ENCODE results near the gene ALG1. TPM values are rescaled to one million over a fixed set of nuclear protein-coding genes. Genes with fewer than 3 reads are reported as not detected.
"Not testable (repeated sequence)": the region's sequence is repeated elsewhere in the genome, so short reads cannot be mapped to it uniquely, and the experiment has no call there.

Gene ALG1
- total RNA-seq, 1 donor from 2014 or later = 14.9 TPM

DNA sequence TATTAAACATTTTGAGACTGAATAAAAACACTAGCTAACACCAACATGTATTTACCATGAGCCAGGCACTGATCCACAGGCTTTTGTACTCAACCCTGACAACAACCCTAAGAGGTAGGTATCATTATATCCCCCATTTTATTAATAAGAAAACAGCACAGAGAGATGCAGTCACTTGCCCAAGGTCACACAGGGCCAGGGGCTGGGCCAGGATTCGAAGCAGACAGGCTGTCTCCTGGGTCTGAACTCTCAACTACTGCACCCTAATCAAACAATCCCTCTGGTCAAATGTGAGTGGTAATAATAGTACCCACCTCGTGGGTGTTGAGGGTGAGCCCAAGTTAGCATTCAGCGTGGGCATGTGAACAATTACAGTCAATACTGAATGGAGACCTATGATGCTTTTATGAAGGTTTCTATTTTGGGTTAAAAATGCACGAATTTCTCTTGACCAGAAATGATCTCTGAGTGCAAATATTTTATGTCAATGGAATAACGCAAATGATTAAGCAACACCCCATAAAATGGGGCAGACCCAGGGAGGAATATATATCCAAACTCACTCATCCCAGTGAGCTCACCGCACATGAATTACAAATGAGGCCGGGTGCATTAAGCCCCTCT, 24.9 kb downstream of the ALG1 start:
- DNase-seq (ENCODE audit: low spot score); ATAC-seq: not testable (repeated sequence)

- DNase-seq (ENCODE audit: low spot score); ATAC-seq: not testable (repeated sequence)
Measured at GRCh38 chr16:5097061-5097469, 25.4 kb downstream of the ALG1 start.

DNA sequence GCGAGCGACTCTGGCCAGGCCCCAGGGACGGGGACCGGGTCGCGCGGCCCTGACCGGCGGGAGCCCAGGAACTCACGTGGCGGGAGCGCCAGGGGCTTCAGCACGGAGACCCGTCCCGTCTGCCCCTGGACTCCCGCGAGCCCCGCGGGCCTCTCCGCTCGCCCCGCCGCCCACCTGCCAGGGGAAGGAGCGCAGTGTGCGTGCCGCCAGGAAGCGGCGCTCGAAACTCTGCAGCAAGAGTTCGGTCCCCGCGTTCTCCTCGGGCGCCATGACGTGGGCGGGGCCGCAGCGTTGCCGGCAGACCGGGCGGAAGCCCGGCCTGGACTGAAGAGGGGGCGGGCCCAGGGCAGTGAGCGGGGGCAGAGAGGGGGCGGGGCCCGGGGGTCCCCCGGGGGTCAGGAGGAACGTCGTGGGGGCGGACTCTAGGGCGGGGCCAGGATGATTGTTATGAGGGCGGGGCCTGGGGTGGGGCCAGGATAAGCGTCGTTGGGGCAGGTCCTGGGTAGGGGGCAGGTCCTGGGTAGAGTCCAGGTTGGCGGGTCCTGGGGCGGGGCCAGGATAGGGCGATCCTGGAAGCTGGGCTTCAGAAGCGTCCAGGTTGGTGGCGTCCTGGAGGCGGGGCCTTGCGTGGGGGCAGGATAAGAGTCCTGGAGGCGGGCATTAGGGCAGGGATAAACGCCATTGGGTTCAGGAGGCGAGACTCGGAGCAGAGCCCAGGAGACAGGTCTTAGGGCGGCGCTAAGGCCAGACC, 26.0 kb downstream of the ALG1 start, which contains the start of gene EEF2KMT:
EEF2KMT (minus strand) TSS at position 326 of the 751 bp plus-strand sequence; CDS start at position 270, 56 bp downstream.
- peak; percentile 100 for DNase-seq (ENCODE audit: low spot score)
- peak; percentile 100 for ATAC-seq

DNA sequence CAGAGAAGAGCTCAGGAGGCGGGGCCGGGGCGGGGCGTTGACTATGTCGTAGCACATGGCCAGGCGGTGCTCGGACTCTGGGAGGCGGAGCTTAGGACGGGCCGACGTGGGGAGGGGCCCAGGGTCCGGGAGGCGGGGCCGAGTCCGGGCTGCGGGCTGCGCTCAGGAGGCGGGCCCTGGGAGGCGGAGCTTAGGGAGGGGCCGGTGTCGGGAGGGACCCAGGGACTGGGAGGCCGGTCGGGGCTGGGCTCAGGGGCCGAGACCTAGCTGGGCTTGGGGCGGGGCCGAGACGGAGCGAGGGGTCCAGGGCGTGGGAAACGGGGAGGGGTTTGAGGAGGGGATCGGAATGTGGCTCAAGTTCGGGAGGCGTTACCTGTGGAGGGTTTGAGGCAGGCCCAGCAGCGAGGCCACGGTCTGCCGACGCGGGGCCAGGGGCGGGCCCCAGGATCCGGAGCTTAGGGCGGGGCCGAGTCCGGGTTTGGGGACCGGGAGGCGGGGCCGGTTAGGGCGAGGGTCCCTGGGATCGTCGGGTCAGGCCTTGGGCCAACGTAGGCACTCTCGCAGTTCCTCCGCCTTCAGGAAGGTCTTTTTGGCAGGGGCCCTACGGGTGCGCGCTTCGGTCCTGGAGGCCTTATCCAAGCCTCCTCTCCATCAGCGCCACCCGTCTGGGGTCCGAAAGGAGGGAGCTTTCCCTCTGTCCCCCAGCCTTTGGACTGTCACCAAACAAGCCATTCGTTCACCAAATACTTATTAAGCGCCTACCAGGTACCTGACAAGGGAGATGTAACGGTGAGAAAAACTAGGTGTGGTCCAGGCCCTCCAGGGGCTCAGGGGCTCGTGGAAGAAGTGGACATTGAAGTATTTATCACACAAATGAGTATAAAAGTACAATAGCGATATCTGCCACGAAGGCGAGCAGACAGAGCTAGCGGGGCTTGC, 26.8 kb downstream of the ALG1 start:
- ATAC-seq (peak; percentile 25), DNase-seq (ENCODE audit: low spot score) (peak; percentile 89)

DNA sequence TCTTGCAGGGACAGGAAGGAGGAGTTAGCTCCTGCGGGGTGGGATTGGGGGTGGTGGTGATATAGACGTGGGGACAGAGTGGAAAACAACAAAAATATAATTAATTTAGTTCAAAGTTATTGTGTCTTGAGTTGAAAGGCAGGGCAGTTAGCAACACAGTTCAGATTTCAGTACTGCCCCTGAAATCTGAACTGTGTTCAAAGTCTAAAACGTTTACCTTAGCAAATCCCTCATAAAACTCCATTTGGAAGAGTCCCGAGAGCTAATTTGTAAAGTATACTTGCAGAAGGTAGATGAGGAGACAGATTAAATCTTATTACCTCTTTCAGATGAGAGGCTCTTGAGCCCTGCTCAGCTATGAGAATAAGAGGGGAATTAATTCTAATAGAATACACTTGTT, 27.5 kb downstream of the ALG1 start:
- ATAC-seq; DNase-seq (ENCODE audit: low spot score): not testable (repeated sequence)

- not testable (repeated sequence) for ATAC-seq
Measured at GRCh38 chr16:5103296-5104032, 31.8 kb downstream of the ALG1 start.

DNA sequence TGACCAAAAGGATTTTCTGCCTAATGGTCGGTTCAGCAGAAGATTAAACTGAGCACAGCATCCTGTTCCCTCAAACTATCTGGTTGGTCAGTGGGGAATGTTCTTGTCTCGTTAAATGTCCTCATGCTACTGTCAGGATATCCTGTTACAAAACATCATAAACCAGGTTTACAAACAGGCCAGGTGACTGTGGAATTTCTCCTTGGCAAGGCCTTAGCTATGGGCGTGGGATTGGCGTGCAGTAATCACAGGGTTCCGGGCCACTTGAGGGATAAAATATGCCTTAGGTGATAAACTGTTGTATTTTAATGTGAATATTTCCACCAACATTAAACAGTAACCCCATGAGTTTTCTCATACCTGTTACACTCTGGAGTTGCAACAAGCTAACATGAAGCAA, 33.4 kb downstream of the ALG1 start:
- not testable (repeated sequence) for DNase-seq (ENCODE audit: low spot score); ATAC-seq

More at GRCh38 chr16:5103296-5104032, 31.8 kb downstream of the ALG1 start:
- DNase-seq (ENCODE audit: low spot score) = not testable (repeated sequence)

DNA sequence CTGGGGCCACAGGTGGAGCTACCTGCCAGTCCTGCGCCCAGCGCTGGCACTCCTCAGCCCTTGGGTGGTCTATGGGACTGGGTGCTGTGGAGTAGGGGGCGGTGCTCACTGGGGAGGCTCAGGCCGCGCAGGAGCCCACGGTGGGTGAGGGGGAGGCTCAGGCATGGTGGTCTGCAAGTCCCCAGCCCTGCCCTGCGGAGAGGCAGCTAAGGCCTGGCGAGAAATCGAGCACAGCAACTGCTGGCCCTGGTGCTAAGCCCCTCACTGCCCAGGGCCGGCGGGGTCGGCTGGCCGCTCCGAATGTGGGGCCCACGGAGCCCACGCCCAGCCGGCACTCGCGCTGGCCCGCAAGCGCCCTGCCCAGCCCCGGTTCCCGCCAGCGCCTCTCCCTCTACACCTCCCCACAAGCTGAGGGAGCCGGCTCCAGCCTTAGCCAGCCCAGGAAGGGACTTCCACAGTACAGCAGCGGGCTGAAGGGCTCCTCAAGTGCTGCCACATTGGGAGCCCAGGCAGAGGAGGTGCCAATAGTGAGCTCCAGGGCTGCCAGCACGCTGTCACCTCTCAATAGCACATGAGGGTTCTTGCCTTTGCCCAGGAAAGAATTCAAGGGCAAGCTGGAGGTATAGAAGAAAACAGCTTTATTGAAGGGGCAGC, 37.0 kb downstream of the ALG1 start:
- DNase-seq (ENCODE audit: low spot score) (no peak), ATAC-seq (no peak)

DNA sequence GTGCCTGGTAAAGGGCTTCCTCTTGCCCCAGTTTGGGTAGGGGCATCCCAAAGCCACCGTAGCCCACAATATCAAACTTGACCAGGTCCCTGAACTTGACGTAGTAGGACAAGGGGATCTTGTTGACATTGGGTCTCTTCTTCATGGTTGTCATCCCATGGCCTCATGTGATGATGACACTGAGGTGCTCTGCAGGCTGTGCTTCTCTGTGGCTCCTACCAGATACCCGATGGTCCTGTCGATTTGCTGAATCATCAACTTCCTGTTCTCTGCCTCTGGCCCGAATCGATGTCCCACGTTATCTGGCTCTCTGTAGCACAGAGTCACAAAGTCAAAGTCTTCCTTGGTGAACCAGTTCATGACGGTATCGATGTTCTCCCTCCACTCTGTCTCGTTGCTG, 39.3 kb downstream of the ALG1 start:
- not testable (repeated sequence) for ATAC-seq; DNase-seq (ENCODE audit: low spot score)

- not testable (repeated sequence) for ATAC-seq; DNase-seq (ENCODE audit: low spot score)
Measured at GRCh38 chr16:5116780-5117295, 45.2 kb downstream of the ALG1 start.

GRCh38 chr16:5117300-5118087, 45.9 kb downstream of the ALG1 start:
- DNase-seq (ENCODE audit: low spot score); ATAC-seq: not testable (repeated sequence)

DNA sequence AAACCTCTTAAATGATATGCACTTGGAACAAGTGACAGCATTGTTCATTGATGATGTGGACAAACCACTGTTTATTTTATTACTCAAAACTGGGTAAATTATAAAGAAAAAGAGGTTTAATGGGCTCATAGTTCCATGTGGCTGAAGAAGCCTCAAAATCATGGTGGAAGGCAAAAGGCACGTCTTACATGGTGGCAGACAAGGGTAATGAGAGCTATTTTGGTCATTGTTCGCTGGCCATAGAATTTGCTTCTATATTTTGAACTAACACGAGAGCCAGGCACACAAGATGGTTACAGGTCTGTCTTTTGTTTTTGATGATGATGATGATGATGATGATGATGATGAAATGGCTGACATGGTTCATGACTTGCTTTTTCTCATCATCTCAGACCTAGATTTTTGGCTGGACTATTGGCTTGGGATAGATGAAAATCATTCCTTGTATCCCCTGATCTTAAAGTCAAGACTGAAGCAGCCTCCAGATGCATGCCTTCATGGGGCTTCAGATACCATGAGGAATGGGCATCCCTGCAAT, 59.9 kb downstream of the ALG1 start:
- not testable (repeated sequence) for ATAC-seq; DNase-seq (ENCODE audit: low spot score)

DNA sequence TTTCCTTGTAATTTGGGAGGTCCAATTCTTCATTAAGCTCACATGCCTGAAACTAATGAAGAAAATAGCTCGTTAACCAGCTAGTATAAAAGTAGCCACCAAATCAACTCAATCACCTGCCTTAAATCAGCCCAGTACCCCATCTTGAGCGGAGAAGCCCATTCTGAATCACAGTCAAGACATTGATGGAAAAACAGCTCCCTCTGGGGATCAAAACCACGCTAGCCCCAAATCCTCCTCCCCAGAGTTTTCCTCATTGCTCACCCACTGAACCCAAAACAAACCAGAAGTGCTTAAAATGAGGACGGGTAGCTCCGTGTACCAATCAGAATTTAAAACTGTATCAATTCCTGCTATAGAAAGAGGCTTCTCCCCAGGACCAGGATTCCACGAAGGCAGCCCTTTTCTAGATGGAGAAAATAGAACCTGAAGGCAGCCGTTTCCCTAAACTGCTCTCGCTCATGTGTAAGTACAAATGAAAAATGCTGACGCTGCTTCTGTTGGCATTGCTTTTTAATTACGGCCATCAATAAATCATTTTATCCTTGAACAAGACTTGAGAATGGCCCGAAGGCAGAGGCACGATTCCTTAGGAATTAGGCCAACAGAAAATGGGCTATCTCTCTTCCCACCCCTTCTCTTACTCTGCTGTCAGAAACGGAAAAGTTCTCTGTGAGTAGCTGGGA, 61.4 kb downstream of the ALG1 start:
- DNase-seq (ENCODE audit: low spot score); ATAC-seq: not testable (repeated sequence)

DNA sequence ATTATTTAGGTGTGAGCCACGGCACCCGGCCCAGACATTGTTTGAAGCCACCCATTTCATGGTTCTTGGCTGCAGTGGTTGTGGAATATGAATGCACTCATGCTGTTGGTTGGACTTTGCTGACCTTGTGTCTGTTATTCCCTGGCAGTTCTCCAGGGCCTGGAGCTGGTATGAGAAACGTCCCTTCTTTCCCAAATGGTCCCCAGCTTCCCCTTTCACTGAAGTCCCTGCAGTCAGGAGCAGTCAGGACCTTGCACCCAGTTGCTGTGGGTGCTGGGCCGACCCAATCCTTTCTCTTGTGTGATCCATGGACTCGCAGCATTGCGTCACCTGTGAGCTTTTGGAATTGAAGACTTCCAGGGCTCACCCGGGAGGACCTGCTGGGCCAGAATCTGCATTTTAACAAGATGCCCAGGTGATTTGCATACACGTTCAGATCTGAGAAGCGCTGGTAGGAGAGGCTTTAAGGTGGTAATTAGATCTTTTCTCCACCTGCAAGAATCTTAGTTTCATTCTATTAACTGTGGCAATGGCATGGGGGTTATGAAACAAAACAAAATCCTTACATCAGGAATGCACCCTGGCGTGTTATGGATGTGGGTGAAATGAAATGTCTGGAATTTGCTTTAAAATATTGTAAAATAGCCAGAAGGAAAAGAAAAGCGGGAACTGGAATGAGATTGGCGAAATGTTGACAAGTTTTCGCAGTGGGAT, 63.3 kb downstream of the ALG1 start:
- peak; percentile 80 for DNase-seq (ENCODE audit: low spot score)
- peak; percentile 99 for ATAC-seq

Data from left lobe of liver (tissue), 2 donors.